Measurements from ENCODE around the gene NAB2.

The NAB2 gene

GRCh38 chr12:57095440-57095839 lies 6.5 kb downstream of the NAB2 start:
- no peak for ATAC-seq

GRCh38 chr12:57096099-57096572 lies 7.2 kb downstream of the NAB2 start:
- no peak for ATAC-seq

GRCh38 chr12:57096748-57097553 lies 8.0 kb downstream of the NAB2 start:
- ATAC-seq, result no peak

GRCh38 chr12:57097554-57097835 lies 8.6 kb downstream of the NAB2 start:
- ATAC-seq, result no peak

GRCh38 chr12:57098546-57098945 lies 9.6 kb downstream of the NAB2 start:
- ATAC-seq, result no peak

- ATAC-seq, result no peak
Observed at GRCh38 chr12:57099047-57099714, 10.3 kb downstream of the NAB2 start.

GRCh38 chr12:57099766-57100165 lies 10.9 kb downstream of the NAB2 start:
- no peak for ATAC-seq

- no peak for ATAC-seq
Observed at GRCh38 chr12:57101892-57102695, 13.2 kb downstream of the NAB2 start.

GRCh38 chr12:57103856-57104255 lies 14.9 kb downstream of the NAB2 start:
- no peak for ATAC-seq

GRCh38 chr12:57104292-57104910 lies 15.5 kb downstream of the NAB2 start:
- no peak for ATAC-seq

GRCh38 chr12:57105011-57105753 lies 16.3 kb downstream of the NAB2 start:
- no peak for ATAC-seq

GRCh38 chr12:57106021-57106708 lies 17.3 kb downstream of the NAB2 start:
- ATAC-seq, result no peak

GRCh38 chr12:57107456-57108155 lies 18.7 kb downstream of the NAB2 start:
- no peak for ATAC-seq

GRCh38 chr12:57109207-57110103 lies 20.5 kb downstream of the NAB2 start:
- ATAC-seq, result no peak

GRCh38 chr12:57110104-57111030 lies 21.5 kb downstream of the NAB2 start:
- ATAC-seq, result peak; percentile 53 to 58

GRCh38 chr12:57111031-57111734 lies 22.3 kb downstream of the NAB2 start, which contains the start of gene STAT6:
TSS of gene STAT6 (minus strand) at chr12:57111362. CDS start at chr12:57108278, 3,084 bp downstream.
- peak; percentile 65 to 69 for ATAC-seq

GRCh38 chr12:57112492-57113294 lies 23.8 kb downstream of the NAB2 start:
- ATAC-seq, result peak; percentile 67 to 68
